Effector memory CD4-positive, alpha-beta T cell (primary cell): ENCODE results near the gene MED15.

Experiments used
- DNase-seq, 3 donors: peaks; one replicate each; pipeline ENCODE4 v3.0.0-alpha.2; 2020
- H3K27ac ChIP-seq: 2 replicates; pipeline ENCODE4 v1.7.0; 2013; ENCODE audit warnings: mild to moderate bottlenecking, low read length, moderate library complexity; ENCODE audit not compliant: insufficient read depth, poor library complexity, severe bottlenecking
- H3K27me3 ChIP-seq: replicated peaks from 2 replicates; pipeline ENCODE4 v1.7.0; 2013; ENCODE audit warnings: mild to moderate bottlenecking, low read length; ENCODE audit not compliant: insufficient read depth, control insufficient read depth, poor library complexity, severe bottlenecking
- H3K36me3 ChIP-seq: 2 replicates; pipeline ENCODE4 v1.7.0; 2013; ENCODE audit warnings: mild to moderate bottlenecking, low read length, moderate library complexity; ENCODE audit not compliant: control insufficient read depth, insufficient read depth
- H3K4me1 ChIP-seq: 2 replicates; pipeline ENCODE4 v1.7.0; 2013; ENCODE audit warnings: low read length, mild to moderate bottlenecking; ENCODE audit not compliant: control insufficient read depth, insufficient read depth, poor library complexity, severe bottlenecking
- H3K4me3 ChIP-seq: 2 replicates; pipeline ENCODE4 v1.7.0; 2013; ENCODE audit warnings: low read length, low read depth, mild to moderate bottlenecking; ENCODE audit not compliant: insufficient read depth, poor library complexity, severe bottlenecking
- H3K9me3 ChIP-seq: 2 replicates; pipeline ENCODE4 v1.7.0; 2013; ENCODE audit warnings: mild to moderate bottlenecking, low read length, moderate library complexity; ENCODE audit not compliant: control insufficient read depth

The MED15 gene

DNA sequence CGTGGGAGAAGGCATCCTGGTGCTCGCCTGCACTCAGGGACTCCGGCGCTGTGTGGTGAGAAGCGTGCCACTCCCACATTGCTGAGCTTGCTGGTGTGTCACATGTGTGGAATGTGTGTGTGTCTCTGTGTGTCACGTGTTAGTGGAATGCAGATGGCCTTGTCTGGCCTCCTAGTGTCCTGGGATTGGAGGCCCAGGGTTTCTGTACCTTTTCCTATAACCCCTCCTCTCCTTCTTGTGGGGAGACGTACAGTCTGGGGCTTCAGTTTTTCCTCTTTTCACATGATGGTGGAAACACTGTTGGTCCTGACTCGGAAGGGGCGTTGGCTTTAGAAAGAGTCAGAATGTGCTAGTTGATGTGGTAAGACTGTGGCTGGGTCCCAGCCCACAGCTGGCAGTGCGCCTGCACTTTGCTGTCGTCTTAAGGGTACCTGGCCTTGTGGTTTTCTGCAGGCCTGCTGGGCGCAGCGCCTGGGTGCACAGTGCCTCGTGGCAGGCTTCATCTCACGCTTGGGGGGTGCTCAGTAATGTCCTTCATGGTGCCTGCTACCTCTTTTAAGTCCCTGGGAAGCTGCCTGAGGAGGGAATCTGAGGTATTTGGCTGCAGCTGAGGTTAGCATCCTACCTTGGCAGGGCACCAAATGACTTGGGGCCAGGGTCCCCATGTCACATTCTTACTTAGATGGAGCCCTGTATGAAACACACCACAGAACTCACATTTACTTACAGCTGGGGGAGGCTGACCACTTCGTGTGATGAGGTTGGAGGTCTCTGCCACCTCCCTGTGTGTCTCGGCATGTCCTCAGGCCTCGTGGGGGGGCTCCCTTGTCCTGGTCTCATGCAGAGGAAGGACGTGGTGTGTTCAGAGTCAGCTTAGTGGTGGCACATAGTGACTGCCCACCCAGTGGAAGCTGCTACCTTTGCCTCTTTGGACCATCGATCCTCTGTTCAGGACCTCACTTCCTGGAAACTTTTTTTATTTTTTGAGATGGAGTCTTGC, 61.9 kb downstream of the MED15 start:
- peaks cover 38% of the 10 kb centered on the region for H3K36me3 ChIP-seq
- peaks cover 76% of the 10 kb centered on the region for H3K4me1 ChIP-seq
- DNase-seq, result peak; percentile 72 to 86 (median 77)
- no peaks in the 10 kb centered on the region for H3K9me3 ChIP-seq
- H3K4me3 ChIP-seq, result peak overlapping the region; percentile 7
- H3K27ac ChIP-seq, result peak overlapping the region; percentile 58
- no peaks in the 10 kb centered on the region for H3K27me3 ChIP-seq

DNA sequence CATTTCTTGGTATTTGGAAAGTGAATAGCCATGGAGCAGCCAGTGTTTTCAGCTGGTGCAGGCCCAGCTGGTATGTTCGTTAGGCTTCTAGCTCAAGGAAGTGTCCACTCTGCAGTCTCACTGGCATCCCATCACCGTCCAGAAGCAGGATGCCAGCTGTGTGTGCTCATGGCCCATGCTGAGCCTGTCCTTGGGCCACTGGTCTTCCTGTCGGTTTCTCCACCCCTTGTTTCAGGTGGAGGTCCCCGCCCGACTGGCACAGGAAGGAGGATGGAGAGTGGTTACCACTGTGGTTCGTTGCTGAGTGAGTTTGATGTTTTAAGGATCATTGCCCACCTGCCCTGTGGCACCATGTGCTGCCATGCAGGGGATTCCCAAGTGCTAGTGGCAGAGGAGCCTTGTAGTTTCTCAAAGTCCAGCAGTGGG, 63.7 kb downstream of the MED15 start:
- Histone ChIP-seq H3K27ac (peak overlapping the region; percentile 35), H3K4me3 (no peak overlapping the region), H3K4me1 (peaks cover 59% of the 10 kb centered on the region), H3K36me3 (peaks cover 42% of the 10 kb centered on the region), H3K27me3 (no peaks in the 10 kb centered on the region), H3K9me3 (no peaks in the 10 kb centered on the region)
- DNase-seq, result no peak

- peak; percentile 37 to 53 (median 38) for DNase-seq
Observed at GRCh38 chr22:20571531-20572007, 64.2 kb downstream of the MED15 start.

GRCh38 chr22:20572132-20572802, 64.9 kb downstream of the MED15 start:
- no peaks in the 10 kb centered on the region for H3K27me3 ChIP-seq
- peaks cover 53% of the 10 kb centered on the region for H3K4me1 ChIP-seq
- peaks cover 48% of the 10 kb centered on the region for H3K36me3 ChIP-seq
- no peak overlapping the region for H3K4me3 ChIP-seq
- DNase-seq, result no peak
- peak overlapping the region; percentile 35 for H3K27ac ChIP-seq
- no peaks in the 10 kb centered on the region for H3K9me3 ChIP-seq

More at GRCh38 chr22:20571531-20572007, 64.2 kb downstream of the MED15 start:
- Histone ChIP-seq H3K27me3 (no peaks in the 10 kb centered on the region), H3K27ac (peak overlapping the region; percentile 35), H3K36me3 (peaks cover 47% of the 10 kb centered on the region), H3K9me3 (no peaks in the 10 kb centered on the region), H3K4me1 (peaks cover 54% of the 10 kb centered on the region), H3K4me3 (no peak overlapping the region)

- Histone ChIP-seq H3K36me3 (peaks cover 56% of the 10 kb centered on the region), H3K4me3 (no peak overlapping the region), H3K27ac (no peak overlapping the region), H3K9me3 (no peaks in the 10 kb centered on the region), H3K27me3 (no peaks in the 10 kb centered on the region), H3K4me1 (peaks cover 43% of the 10 kb centered on the region)
- no peak for DNase-seq
Observed at GRCh38 chr22:20573176-20573832, 65.9 kb downstream of the MED15 start.

DNA sequence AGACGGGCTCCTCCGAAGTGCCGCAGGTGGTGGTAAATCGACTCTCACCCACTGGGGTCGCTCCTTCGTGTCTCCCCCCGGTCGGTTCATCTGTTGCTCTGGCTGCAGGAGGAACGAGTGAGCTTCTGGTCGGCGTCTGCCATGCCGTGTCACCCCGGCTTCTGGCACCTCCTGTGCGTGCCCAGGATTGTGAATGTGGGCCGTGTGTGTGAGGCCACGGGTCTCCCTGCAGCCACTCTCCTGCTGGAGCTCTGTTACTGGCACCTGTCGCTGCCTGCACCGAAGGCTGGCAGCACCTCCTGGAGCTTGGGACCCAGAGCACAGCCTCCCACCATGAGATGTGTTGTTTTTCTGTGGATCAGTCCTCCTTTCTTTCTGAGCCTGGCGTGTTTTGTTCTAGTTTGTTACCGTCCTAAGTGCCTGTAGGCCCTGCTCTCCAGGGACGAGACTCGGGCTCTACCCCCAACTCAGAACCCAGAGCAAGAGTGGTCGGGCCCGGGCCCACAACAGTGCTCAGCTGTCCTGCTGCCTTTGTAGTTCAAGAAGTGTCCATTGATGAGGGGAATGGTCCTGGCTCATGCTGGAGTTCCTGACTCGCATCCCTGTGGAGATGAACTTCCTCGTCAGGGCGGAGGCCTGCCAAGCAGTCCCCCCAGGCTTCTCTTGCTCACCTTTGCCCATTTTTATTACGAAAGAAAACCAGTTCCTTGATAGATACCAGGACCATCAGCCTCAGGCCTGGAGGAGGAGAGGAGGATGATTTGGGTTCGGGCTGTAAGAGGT, 66.6 kb downstream of the MED15 start:
- H3K4me1 ChIP-seq, result peaks cover 36% of the 10 kb centered on the region
- no peaks in the 10 kb centered on the region for H3K27me3 ChIP-seq
- peaks cover 63% of the 10 kb centered on the region for H3K36me3 ChIP-seq
- H3K9me3 ChIP-seq, result no peaks in the 10 kb centered on the region
- DNase-seq, result no peak
- H3K27ac ChIP-seq, result no peak overlapping the region
- no peak overlapping the region for H3K4me3 ChIP-seq

DNA sequence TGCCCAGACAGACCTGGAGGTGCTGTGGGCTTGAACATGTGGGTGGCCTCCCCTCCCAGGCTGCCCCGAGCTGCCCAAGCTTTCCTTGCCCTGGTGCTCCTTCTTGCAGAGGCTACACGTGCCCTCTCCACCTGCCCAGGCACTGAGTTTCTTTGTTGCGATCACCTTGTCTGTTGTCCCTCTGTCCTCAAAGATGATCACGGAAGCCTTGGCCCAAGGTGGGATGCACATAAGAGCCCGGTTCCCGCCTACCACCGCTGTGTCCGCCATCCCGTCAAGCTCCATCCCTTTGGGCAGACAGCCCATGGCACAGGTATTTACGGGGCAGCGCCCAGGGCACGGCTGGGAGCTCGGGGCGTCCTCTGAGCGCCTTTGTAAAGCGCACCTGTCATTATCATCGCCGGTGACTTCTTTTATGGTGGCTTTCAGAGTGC, 67.5 kb downstream of the MED15 start:
- no peak overlapping the region for H3K4me3 ChIP-seq

DNA sequence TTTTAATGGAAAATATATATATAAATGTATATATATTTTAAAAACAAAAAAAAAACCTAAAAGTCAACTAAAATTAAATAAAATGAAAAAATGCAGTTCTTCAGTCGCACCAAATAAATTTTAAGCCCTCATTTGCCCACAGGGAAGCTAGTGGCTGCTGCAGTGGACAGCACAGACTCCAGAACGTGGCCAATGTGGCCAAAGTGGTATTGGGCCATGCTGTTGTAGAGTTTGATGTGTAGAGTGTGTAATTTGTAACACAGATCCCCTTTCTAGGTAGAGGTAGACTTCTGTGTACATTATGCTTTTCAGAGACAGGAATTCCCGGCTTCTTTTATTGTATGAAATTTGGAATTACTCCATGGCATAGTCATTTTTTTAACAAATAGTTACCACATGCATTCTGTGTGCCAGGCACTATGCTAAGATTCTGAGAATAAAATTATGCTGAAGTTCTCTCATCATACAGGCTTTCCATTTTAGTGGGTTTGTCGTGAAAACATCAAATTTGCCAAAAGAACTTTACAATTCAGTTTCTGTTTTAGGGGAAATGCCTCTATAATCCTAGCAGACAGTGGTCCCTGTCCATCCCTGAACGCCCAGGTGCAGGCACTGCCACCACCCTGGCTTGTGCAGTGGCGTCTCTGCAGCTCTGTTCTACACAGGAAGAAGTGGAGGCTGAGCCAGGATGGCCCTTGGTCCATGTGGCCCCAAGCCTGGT, 68.5 kb downstream of the MED15 start:
- Histone ChIP-seq H3K27me3 (no peaks in the 10 kb centered on the region), H3K9me3 (no peaks in the 10 kb centered on the region), H3K27ac (no peak overlapping the region), H3K36me3 (peaks cover 77% of the 10 kb centered on the region), H3K4me3 (no peak overlapping the region), H3K4me1 (peaks cover 24% of the 10 kb centered on the region)
- no peak for DNase-seq

More for the DNA sequence above, 67.5 kb downstream of the MED15 start:
- Histone ChIP-seq H3K27me3 (no peaks in the 10 kb centered on the region), H3K9me3 (no peaks in the 10 kb centered on the region), H3K36me3 (peaks cover 72% of the 10 kb centered on the region), H3K27ac (no peak overlapping the region), H3K4me1 (peaks cover 30% of the 10 kb centered on the region)
- no peak for DNase-seq

- peaks cover 82% of the 10 kb centered on the region for H3K36me3 ChIP-seq
- DNase-seq, result no peak
- H3K27ac ChIP-seq, result no peak overlapping the region
- no peaks in the 10 kb centered on the region for H3K27me3 ChIP-seq
- no peak overlapping the region for H3K4me3 ChIP-seq
- no peaks in the 10 kb centered on the region for H3K9me3 ChIP-seq
- H3K4me1 ChIP-seq, result peaks cover 19% of the 10 kb centered on the region
Observed at GRCh38 chr22:20576445-20576816, 69.0 kb downstream of the MED15 start.
